ENCODE data around the gene MMP1.

The MMP1 gene

GRCh38 chr11:102784380-102784779, 13.6 kb downstream of the MMP1 start:
- DNase-seq (ENCODE audit: low read depth), result no peak
- H3K4me3 ChIP-seq (ENCODE audit: control insufficient read depth, low read depth, low read length), result no peak overlapping the region
- no peak for TF ChIP-seq CTCF (conservative IDR thresholded peaks at IDR 0.05; ENCODE audit: control insufficient read depth, insufficient read depth, low read depth, low read length)

GRCh38 chr11:102783720-102784119, 14.2 kb downstream of the MMP1 start:
- DNase-seq (ENCODE audit: low read depth), result no peak
- no peak overlapping the region for H3K4me3 ChIP-seq (ENCODE audit: control insufficient read depth, low read depth, low read length)
- TF ChIP-seq CTCF (conservative IDR thresholded peaks at IDR 0.05; ENCODE audit: control insufficient read depth, insufficient read depth, low read depth, low read length), result no peak

- no peak overlapping the region for H3K4me3 ChIP-seq (ENCODE audit: control insufficient read depth, low read depth, low read length)
- DNase-seq (ENCODE audit: low read depth), result no peak
Observed at GRCh38 chr11:102783016-102783415, 14.9 kb downstream of the MMP1 start.

GRCh38 chr11:102781676-102782075, 16.3 kb downstream of the MMP1 start:
- no peak for TF ChIP-seq CTCF (conservative IDR thresholded peaks at IDR 0.05; ENCODE audit: control insufficient read depth, insufficient read depth, low read depth, low read length)
- no peak overlapping the region for H3K4me3 ChIP-seq (ENCODE audit: control insufficient read depth, low read depth, low read length)
- no peak for DNase-seq (ENCODE audit: low read depth)

More at GRCh38 chr11:102783016-102783415, 14.9 kb downstream of the MMP1 start:
- TF ChIP-seq CTCF (conservative IDR thresholded peaks at IDR 0.05; ENCODE audit: control insufficient read depth, insufficient read depth, low read depth, low read length), result no peak

- no peak within 1 kb of the TSS for H3K4me3 ChIP-seq (ENCODE audit: control insufficient read depth, low read depth, low read length)
- DNase-seq (ENCODE audit: low read depth), result peak; percentile 74
- peak; percentile 70 for TF ChIP-seq CTCF (conservative IDR thresholded peaks at IDR 0.05; ENCODE audit: control insufficient read depth, insufficient read depth, low read depth, low read length)
Observed at GRCh38 chr11:102780491-102780918, 17.5 kb downstream of the MMP1 start, which contains the start of gene MMP10. Gene MMP10, minus strand, starts transcription at chr11:102780628. Its CDS starts 37 bp downstream, at chr11:102780591.

- H3K4me3 ChIP-seq (ENCODE audit: control insufficient read depth, low read depth, low read length), result no peak overlapping the region
- no peak for DNase-seq (ENCODE audit: low read depth)
- no peak for TF ChIP-seq CTCF (conservative IDR thresholded peaks at IDR 0.05; ENCODE audit: control insufficient read depth, insufficient read depth, low read depth, low read length)
Observed at GRCh38 chr11:102776454-102776853, 21.5 kb downstream of the MMP1 start.

- no peak for DNase-seq (ENCODE audit: low read depth)
Observed at GRCh38 chr11:102773386-102773785, 24.6 kb downstream of the MMP1 start.

More at GRCh38 chr11:102773386-102773785, 24.6 kb downstream of the MMP1 start:
- no peak for TF ChIP-seq CTCF (conservative IDR thresholded peaks at IDR 0.05; ENCODE audit: control insufficient read depth, insufficient read depth, low read depth, low read length)
- no peak overlapping the region for H3K4me3 ChIP-seq (ENCODE audit: control insufficient read depth, low read depth, low read length)

All from fibroblast of mammary gland (primary cell).